NCI-H774 (cell line): ENCODE data around the gene MVB12B.
A peak's percentile ranks its signal among the peaks of the same experiment; 100 is the strongest.

Source experiments
- DNase-seq: peaks from one replicate; lab custom pipeline; 2025; lab: John Stamatoyannopoulos, UW

Gene MVB12B

DNA sequence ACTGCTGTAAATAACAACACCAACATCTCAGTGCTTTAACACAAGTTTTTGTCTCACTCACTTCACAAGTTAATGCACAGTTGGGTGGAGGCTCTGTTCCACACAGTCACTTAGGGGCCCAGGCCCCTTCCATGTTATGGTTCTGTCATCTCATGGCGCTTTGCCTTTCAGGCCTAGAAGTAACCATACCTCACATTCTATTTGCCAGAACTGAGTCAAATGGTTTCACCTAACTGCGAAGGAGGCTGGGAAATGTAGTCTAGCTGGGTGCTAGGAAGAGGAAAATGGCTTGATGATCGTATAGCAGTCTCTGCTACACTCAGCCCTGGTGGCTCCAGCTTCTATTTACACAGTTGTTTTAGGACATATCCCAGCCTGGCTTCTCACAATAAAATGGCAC lies 23.1 kb upstream of the MVB12B start:
- peak; percentile 36 for DNase-seq

DNA sequence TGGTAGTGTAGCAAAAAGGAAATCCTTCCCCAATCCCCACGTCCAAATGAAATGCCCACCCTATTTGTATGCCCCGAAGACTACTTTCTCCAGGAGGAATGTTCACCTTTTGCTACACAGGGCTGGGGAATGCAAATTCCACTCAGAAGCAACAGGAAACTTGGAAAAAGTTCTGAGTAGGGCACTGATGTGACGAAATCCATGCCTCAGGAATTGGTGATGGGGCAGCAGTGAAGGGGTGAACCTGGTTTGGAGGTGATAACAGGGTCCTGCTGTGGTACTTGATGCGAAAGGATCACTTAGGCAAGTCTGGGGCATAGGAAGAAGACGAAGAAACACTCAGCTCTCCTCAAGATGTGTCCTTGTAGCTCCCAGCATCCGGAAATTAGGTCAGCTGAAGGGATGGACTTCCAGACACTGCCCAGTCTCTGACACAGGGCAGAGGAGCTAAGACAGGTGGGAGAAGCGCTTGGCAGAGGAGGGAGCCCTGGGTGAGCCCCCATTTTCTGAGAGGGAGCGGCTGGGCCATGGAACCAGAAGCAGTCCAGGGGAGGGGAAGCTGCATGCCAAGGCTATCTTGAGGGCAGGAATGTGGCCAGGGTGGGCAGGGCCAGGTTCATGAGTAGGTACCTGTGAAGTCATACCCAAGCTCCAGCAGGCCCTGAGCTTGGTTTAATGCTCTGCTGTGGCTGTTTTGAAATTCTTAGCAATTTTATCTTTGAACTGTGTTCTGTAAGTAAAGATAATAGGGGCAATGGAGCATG lies 22.2 kb upstream of the MVB12B start:
- DNase-seq = no peak

DNA sequence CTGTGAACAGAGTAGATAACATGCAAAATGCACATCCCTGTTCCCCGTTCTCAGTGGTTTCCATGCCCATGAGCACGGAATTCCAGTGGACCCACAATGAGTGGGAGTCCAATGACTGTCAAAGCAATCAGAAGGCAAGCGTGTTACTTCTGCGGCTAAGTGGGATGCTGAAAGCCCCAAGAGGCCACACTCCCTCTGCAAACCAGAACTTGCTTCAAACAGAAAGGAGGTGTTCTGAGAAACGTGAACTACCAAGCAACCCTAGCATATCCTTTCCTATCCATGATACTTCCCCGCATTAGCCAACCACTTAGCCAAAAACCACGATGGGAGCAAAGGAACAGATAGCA lies 21.7 kb upstream of the MVB12B start:
- DNase-seq = no peak

DNA sequence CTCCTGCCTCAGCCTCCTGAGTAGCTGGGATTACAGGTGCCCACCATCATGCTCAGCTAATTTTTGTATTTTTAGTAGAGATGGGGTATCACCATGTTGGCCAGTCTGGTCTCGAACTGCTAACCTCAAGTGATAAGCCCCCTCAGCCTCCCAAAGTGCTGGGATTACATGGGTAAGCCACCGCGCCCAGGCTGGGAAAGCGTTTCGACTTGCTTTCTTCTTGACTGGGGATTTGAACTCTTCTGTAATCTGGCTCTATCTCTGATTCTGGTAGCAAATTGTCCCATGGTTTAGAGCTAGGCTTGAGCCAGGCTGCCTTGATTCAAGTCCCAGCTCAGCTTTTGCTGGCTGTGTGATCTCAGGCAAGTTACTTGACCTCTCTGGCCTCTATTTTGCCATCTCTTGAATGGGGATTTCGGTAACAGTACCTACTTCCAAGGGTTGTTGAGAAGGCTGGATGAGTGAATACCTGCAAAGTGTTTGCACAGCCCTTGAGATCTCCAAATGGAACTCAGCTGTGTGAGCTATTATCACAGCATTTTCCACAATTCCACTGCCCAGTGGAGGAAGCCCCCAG lies 20.5 kb upstream of the MVB12B start:
- no peak for DNase-seq

DNA sequence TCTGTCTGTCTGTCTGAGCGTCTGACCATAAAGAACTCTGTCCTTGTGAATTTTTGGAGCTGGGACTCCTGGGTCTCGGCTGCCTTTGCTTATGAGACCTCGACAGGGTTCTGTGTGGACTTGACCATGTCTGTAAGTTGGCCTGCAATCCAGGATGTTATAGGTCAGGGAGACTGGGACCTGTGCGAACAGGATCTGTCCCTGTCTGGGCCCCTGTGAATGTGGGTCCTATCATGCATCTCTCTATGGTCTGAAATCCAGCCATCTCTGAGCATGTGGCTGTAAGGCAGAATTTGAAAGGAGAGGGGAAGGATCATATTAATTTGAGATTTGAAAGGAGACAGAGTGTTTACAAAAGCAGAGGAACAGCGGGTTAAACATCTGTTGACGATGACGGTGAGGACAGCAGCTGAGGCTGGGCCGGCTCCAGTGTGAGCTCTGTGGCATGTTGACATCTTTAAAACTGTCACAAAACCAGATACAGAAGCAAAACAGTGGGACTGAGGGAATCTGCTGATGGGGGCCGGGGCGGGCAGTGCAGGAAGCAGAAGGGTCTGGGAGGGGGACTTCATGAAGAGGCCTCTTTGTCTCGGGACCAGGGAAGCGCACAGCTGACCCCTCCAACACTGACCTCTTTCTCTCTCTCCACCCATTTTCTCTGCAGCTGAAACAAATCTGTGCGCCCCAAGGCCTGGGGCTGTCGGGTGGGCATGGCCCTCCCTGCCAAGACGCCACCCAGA lies 19.1 kb upstream of the MVB12B start:
- DNase-seq = no peak

DNA sequence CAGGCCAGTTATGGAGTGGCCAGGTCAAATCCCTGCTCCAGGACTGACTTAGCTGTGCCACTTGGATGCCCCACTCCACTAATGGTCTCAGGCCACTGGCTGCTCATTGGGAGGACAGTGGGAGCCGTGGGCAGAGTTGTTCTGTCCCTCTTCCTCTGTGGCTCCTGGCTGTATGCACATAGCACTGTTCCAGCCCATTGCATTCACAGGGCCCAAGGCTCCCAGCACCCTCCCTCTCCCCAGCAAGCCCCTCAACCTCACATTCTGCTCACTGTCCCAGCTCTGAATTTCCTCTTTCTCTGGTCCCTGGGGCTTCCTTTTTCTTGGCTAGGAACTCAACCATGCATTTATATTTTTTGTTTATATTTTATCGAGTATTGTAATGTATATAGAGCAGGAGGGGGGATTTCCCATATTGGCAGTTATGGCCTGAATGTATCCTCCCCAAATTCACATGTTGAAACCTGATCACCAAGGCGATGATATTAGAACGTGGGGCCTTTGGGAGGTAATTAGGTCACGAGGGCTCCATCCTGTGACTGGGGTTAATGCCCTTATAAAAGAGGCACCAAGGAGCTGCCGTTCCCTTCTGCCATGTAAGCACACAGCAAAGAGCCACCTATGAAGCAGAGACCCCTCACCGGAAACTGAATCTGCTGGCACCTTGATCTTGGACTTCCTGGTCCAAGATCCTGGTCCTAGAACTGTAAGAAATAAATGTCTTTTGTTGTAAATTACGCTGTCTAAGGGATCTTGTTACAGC lies 17.0 kb upstream of the MVB12B start:
- DNase-seq = no peak

DNA sequence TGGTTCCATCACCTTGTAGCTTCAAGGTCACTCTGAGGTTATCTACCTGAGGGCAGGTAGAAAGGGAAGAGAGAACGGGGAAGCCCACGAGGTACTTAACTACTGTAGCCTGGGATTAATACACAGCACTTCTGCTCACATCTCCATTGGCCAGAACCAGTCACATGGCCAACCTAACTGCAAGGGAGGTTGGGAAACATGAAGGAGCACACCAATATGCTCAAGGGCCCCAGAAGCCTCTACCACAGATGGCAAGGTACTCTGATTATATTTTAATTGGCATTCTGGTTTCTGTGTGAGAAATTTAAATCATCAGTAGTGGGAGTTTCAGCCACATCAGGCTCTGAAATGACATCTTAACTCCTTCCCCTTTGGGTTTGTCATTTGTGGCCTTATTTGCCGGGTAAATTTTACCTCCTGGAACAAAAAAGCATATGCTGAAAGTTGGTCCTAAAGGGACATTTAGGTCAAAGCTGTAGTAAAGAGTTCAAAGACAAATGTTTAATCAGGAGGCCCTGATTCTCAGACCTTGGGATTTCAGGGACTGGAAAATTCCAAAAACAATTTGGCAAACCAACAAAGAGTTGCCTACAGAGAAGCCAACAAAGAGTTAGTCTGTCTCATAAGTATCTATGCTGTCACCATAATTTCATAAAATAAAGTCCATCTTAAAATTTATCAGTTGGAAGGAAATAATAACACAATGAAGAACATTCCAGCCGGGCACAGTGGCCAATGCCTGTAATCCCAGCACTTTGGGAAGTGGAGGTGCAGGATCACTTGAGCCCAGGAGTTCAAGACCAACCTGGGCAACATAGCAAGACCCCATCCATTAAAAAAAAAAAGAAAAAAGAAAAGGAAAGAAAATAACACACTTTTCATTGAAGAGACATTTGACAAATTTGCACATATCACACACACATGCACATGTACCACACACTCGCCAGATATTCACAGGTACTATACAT lies 13.8 kb upstream of the MVB12B start:
- no peak for DNase-seq

DNA sequence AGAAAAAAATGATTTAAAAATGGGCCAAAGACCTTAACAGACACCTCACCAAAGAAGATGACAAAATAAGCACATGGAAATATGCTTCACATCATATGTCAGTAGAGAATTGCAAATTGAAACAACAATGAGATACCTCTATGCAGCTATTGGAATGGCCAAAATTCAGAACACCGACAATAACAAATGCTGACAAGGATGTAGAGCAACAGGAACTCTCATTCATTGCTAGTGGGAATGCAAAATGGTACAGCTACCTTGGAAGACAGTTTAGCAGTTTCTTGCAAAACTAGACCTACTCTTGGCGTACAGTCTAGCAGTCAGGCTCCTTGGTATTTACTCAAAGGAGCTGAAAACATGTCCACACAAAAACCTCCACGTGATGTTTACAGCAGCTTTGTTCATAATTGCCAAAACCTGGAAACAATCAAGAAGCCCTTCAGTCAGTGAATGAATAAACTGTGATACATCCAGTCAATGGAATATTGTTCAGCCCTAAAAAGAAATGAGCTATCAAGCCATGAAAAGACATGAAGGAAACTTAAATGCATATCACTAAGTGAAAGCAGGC lies 10.5 kb upstream of the MVB12B start:
- DNase-seq = no peak

DNA sequence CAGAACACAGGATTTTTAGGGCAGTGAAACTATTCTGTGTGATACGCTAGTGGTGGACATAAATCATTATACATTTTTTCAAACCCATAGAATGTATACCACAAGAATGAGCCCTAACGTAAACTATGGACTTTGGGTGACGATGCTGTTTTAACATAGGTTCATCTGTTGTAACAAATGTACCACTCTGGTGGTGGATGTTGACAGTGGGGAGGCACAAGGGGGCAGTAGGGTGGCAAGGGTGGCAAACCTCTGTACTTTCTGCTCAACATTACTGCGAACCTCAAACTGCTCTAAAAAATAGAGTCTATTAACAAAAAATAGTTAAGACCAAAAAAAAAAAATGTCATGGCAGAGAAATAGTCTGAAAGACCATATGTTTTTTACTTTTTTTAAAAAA lies 9.1 kb upstream of the MVB12B start:
- DNase-seq = no peak

DNA sequence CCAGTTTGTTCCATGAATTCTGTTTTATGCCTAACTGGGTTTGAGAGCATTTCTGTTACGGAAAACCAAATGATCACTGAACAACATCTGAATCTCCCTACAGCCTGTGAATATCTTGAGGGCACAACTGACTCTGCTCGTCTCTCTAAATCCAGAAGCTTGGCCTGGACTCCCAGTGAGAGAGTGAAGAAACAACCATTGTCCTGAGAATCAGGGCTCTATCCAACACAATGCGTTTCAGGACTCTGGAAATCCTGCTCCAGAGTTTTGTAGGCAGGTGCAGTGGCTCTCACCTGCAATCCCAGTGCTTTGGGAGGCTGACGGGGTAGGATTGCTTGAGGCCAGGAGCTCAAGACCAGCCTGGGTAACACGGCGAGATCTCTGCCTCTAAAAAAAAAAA lies 7.8 kb upstream of the MVB12B start:
- no peak for DNase-seq

DNA sequence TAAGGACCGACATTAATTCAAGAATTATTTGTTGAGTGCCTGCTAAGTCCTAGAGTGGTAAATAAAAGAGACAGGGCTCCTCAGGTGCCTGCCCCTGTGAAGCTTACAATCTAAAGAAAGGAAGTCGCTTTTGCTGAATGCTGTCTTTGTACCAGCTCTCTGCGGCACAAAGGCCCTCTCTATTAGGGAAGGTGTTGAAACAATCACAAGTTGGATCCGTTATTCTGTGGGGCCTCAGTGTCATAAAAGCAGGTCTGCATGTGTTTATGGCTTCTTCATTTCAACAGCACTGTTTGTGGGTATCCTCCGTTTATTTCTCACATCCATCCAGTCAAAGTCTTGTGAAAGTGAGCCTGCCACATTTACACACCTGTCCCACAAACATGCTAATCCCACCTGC lies 7.0 kb upstream of the MVB12B start:
- DNase-seq = no peak

DNA sequence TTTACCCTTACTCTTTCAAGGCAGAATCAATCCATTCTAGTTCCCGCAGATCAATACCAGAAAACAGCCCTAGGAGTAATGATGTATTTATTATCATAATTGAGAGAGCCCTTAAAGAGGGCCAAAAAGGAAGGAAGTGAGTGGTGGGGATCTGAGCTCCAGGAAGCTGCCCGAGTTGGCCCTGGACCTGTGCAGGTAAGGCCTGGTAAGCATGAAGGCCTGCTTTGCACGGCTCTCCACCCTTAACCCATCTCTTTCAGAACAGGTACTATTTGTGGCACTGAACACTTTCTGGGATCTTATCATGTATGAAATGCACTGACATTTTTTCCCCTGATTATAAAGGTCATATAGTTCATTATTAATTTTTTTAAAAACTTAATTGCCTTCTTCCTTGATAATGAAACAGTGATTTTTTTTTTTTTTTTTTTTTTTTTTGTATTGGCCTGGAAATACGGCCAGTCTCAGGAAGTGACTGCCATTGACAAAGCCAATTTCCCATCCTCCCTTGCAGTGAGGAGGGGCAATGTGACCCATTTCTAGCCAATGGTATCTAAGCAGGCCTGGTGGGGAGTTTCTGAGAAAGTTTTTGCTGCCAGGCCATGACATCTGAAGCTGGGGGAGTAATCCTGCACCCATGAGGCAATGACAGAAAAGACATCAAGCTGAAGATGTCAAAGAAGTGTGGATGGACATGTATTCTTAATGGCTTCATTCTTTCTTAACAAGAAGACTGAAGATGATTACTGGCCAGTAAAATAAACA lies 6.3 kb upstream of the MVB12B start:
- no peak for DNase-seq

DNA sequence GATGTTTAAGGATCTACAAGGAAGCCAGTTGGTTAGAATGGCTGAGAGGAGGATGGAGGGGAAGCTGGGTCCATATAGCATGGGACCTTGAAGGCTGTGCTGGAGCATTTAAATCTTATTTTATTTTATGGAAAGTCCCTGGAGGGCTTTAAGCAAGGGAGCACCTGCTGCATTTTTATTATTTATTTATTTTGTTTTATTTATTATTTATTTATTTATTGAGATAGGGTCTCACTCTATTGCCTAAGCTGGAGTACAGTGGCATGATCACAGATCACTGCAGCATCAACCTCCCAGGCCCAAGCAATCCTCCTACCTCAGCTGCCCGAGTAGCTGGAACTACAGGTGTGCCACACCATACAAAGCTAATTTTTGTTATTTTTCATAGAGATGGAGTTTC lies 4.9 kb upstream of the MVB12B start:
- no peak for DNase-seq

DNA sequence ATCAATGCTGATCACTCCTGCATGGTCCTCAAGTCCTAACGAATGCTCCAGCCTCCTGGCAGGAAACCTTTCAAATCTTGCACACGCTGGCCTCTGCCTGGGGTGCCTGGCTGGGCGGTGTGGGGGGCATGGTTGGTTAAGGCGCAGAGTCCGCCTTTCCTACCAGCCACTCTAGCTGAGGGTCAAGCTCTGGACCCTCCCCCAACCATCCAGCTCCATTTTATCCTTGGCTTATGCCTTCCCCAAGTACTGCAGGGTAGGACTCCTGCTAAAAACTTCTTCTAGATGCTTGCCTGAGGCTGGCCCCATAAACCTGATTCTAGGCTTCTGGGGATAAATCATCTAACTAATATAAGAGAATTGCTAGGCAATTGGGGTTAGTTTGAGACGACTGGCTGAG lies 808 bp upstream of the MVB12B start:
- no peak for DNase-seq

DNA sequence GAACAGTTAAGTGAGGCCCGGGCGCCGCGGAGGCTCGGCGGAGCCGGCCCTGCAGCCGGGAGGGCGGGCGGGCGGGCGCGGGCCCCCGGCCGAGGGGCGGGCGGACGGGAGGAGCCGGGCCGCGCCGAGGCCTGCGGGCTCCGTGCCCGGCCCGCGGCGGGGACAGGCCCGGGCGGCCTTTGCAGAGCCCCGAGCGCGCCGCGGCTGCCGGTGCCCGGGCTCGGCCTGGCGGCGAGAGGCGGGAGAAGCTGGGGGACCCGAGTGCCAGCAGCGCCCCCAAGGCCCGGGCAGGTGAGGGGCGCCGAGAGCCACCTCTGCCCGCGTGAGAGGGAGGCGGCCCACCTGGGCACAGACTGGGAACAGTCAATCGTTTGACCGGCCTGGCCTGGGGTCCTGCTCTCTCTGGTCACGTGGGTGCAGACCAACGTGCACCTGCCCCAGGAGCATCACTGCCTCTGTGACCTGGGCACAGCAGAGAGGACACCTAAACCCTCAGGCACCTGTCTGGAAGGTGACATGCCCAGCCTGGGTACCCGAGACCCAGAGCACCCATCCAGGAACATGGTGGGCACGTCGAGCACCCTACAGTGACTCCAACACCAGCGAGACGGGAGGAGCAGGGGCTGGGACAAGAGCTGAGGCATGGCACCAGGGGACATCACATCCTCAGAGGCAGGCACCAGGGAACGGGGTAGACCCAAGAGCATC lies 531 bp downstream of the MVB12B start:
- DNase-seq = peak; percentile 46

DNA sequence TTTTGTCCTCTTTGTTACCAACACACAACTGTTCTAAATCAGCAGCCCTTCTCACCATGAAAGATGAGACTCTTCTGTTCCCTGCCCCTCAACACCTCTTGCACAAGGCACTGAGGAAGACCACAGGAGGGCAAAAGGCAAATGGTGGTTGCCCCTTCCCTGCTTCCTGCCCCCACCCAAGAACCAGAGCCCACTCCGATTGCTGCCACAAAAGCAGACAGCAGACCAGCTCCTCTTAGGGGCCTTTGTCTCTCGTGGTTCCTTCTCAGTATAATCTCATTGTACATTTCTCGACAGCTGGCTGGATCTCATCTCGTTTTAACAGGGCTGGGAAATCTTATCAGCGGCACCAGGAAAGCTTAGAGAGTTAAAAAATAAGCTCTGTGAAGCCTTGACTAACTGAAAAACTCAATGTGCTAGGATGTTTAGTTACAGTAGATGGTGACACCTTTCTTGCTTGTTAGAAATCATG lies 1.1 kb downstream of the MVB12B start:
- DNase-seq = no peak

DNA sequence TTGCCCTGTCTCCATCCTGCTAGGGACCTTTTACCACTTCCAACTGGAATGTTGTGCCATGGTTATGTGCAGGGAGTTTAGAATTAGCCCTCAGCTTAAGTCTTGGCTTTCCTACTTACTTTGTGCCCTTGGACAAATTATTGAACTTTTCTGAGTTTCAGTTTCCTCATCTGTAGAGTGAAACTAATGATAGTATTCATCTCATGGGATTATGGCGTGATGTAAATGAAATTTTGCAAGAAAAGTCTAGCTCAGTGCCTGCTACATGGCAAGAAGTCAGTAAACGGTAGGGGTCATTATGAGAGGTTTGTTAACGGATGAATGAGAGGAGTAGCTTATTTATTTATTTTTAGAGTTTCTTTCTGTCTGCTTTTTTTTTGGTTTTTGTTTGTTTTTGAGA lies 1.8 kb downstream of the MVB12B start:
- DNase-seq = no peak

DNA sequence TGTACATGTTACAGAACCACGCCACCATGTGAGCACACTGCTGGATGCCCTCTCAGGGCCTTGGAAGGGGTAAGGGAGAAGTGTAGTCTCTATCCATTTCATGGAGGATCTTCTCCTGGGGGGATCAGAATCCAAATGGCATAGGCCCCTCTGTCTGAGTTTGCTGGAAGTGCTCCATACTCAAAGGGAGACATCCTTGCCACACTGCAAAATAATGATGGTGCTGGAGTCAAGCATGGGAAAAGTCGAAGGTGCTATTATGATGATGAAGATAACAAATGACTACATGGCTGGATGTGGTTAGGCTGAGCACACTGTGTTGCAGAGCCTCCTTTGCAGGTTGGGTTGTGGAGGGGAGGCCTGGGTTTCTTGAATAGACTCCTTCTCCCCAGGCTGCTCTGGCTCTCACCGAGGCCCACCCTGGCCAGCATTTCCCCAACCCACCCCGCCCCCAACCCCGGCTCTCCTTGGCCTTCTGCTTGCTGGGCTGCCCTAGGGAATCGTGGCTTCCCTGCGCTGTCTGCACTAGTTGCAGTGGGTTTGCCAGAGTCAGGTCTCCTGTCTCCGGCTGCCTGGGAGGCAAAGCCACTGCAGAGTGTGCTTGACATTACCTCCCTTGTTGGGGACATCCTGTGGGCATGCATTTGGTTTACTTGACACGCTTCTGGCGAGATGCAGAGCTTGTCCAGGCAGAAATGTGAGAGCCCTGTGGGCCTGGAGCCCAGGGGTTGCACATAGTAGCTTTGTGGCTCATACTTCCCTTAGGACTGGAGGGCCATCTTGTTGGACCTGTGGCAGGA lies 3.0 kb downstream of the MVB12B start:
- no peak for DNase-seq

DNA sequence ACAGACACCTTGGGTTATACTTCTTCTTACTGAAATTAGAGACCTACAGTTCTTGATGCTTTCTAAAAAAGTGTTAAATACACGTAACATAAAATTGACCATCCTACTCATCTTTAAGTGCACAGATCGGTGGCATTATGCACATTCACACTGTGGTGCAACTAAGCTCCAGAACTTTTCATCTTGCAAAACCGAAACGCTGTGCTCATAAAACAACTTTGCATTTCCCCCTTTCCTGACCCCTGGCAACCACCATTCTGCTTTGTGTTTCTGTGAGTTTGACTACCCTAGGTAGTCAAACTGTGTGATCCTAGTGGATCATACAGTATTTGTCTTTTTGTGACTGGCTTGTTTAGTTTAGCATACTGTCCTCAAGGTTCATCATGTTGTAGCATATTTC lies 3.9 kb downstream of the MVB12B start:
- DNase-seq = no peak
